K562 (cell line): ENCODE results near the gene TAF5L. TPM values are rescaled to one million over a fixed set of nuclear protein-coding genes. Genes with fewer than 3 reads are reported as not detected.
A peak's percentile ranks its signal among the peaks of the same experiment; 100 is the strongest.

Experiments used
- E4F1 ChIP-seq: fragments of 250-450 bp; sonication (Bioruptor Pico); IDR thresholded peaks from 2 replicates; pipeline ENCODE4 v1.5.0; 2021; ENCODE audit warnings: mild to moderate bottlenecking, borderline replicate concordance
- HMGN3 ChIP-seq: IDR thresholded peaks from 2 replicates; pipeline ENCODE4 v1.6.1; 2011; ENCODE audit warnings: borderline replicate concordance, low read depth, mild to moderate bottlenecking, mixed read lengths, low read length; ENCODE audit not compliant: insufficient read length; ENCODE audit errors: extremely low read depth
- MAZ ChIP-seq, 2 experiments: fragments of 450-650 bp in 1 of 2; sonication (generic) in 1 of 2; formaldehyde crosslinking; IDR thresholded peaks in 1 of 2; conservative IDR thresholded peaks in 1 of 2; 2 replicates each; pipeline versions ENCODE4 v1.4.0 to v1.5.0; 2020; ENCODE audit warnings: mild to moderate bottlenecking in 1 of 2, missing genetic modification reagents in 1 of 2
- NRF1 ChIP-seq, 2 experiments: fragments of 450-650 bp; IDR thresholded peaks in 1 of 2; conservative IDR thresholded peaks in 1 of 2; 2 replicates each; pipeline ENCODE4 v1.6.1; 2014; ENCODE audit warnings: mild to moderate bottlenecking in 2 of 2
- TSHZ1 ChIP-seq: fragments of 250-450 bp; sonication (Bioruptor Pico); IDR thresholded peaks from 2 replicates; pipeline ENCODE4 v1.4.0; 2020; ENCODE audit warnings: mild to moderate bottlenecking, moderate library complexity
- polyA plus RNA-seq, 8 experiments: library from polyadenylated mRNA; depleted of rRNA in 4 of 8; stranded (reverse) in 5 of 8; unstranded in 3 of 8; fragments of >200 nt; fragmentation: Nextera tagmentation in 2 of 8; fragmentation: Illumina TruSeq in 1 of 8; extraction: Ambion mirVana in 2 of 8; extraction: Trizol in 1 of 8; gene quantifications; 2 replicates each; pipeline versions ENCODE4 v1.2.1 to v1.2.3, GENCODE V29; 2011 to 2014; ENCODE audit warnings: inconsistent platforms in 1 of 8, missing spikeins in 1 of 8
- total RNA-seq, 7 experiments: library from RNA; depleted of rRNA in 6 of 7; stranded (reverse); fragments of >200 nt in 6 of 7; fragmentation: Illumina TruSeq in 2 of 7; extraction: Trizol in 2 of 7; gene quantifications; 2 replicates each; pipeline versions ENCODE4 v1.2.1 to v1.2.3, GENCODE V29; 2011 to 2021; ENCODE audit warnings: low replicate concordance in 1 of 7
- TF ChIP-seq, protein P1 (sequence below): sonication (generic); formaldehyde crosslinking; IDR thresholded peaks from 2 replicates; pipeline ENCODE4 v1.8.0; 2023; ENCODE audit warnings: mild to moderate bottlenecking, missing genetic modification reagents
- TF ChIP-seq, protein P2 (sequence below): fragments of 250-450 bp; sonication (Bioruptor Pico); IDR thresholded peaks from 2 replicates; pipeline ENCODE4 v1.4.0; 2020
- TF ChIP-seq, protein P3 (sequence below): sonication (generic); formaldehyde crosslinking; IDR thresholded peaks from 2 replicates; pipeline ENCODE4 v1.9.0; 2022; ENCODE audit warnings: mild to moderate bottlenecking, missing genetic modification reagents

Gene TAF5L
- total and polyA plus RNA-seq, 9 of the 15 experiments (the other 6 are each of a cell fraction or from before 2014, with no cell fraction given): 2.2 to 34.2 (median 23.3) TPM

GRCh38 chr1:229558460-229559335 lies 67.2 kb downstream of the TAF5L start, which contains the start of gene ABCB10 (continued):
- TF ChIP-seq, protein P1, sequence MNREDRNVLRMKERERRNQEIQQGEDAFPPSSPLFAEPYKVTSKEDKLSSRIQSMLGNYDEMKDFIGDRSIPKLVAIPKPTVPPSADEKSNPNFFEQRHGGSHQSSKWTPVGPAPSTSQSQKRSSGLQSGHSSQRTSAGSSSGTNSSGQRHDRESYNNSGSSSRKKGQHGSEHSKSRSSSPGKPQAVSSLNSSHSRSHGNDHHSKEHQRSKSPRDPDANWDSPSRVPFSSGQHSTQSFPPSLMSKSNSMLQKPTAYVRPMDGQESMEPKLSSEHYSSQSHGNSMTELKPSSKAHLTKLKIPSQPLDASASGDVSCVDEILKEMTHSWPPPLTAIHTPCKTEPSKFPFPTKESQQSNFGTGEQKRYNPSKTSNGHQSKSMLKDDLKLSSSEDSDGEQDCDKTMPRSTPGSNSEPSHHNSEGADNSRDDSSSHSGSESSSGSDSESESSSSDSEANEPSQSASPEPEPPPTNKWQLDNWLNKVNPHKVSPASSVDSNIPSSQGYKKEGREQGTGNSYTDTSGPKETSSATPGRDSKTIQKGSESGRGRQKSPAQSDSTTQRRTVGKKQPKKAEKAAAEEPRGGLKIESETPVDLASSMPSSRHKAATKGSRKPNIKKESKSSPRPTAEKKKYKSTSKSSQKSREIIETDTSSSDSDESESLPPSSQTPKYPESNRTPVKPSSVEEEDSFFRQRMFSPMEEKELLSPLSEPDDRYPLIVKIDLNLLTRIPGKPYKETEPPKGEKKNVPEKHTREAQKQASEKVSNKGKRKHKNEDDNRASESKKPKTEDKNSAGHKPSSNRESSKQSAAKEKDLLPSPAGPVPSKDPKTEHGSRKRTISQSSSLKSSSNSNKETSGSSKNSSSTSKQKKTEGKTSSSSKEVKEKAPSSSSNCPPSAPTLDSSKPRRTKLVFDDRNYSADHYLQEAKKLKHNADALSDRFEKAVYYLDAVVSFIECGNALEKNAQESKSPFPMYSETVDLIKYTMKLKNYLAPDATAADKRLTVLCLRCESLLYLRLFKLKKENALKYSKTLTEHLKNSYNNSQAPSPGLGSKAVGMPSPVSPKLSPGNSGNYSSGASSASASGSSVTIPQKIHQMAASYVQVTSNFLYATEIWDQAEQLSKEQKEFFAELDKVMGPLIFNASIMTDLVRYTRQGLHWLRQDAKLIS: no peak; the same call in 1 of the 2 replicates
- peak; percentile 98 for TF ChIP-seq HMGN3
- peak; percentile 99 for TF ChIP-seq NRF1 (conservative IDR thresholded peaks at IDR 0.05 in 1 of 2, IDR thresholded peaks at IDR 0.05 in 1 of 2)
- TF ChIP-seq E4F1 (CRISPR knock-in tag): no peak
- TF ChIP-seq, protein P2, sequence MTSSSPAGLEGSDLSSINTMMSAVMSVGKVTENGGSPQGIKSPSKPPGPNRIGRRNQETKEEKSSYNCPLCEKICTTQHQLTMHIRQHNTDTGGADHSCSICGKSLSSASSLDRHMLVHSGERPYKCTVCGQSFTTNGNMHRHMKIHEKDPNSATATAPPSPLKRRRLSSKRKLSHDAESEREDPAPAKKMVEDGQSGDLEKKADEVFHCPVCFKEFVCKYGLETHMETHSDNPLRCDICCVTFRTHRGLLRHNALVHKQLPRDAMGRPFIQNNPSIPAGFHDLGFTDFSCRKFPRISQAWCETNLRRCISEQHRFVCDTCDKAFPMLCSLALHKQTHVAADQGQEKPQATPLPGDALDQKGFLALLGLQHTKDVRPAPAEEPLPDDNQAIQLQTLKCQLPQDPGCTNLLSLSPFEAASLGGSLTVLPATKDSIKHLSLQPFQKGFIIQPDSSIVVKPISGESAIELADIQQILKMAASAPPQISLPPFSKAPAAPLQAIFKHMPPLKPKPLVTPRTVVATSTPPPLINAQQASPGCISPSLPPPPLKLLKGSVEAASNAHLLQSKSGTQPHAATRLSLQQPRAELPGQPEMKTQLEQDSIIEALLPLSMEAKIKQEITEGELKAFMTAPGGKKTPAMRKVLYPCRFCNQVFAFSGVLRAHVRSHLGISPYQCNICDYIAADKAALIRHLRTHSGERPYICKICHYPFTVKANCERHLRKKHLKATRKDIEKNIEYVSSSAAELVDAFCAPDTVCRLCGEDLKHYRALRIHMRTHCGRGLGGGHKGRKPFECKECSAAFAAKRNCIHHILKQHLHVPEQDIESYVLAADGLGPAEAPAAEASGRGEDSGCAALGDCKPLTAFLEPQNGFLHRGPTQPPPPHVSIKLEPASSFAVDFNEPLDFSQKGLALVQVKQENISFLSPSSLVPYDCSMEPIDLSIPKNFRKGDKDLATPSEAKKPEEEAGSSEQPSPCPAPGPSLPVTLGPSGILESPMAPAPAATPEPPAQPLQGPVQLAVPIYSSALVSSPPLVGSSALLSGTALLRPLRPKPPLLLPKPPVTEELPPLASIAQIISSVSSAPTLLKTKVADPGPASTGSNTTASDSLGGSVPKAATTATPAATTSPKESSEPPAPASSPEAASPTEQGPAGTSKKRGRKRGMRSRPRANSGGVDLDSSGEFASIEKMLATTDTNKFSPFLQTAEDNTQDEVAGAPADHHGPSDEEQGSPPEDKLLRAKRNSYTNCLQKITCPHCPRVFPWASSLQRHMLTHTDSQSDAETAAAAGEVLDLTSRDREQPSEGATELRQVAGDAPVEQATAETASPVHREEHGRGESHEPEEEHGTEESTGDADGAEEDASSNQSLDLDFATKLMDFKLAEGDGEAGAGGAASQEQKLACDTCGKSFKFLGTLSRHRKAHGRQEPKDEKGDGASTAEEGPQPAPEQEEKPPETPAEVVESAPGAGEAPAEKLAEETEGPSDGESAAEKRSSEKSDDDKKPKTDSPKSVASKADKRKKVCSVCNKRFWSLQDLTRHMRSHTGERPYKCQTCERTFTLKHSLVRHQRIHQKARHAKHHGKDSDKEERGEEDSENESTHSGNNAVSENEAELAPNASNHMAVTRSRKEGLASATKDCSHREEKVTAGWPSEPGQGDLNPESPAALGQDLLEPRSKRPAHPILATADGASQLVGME (CRISPR knock-in tag): 0 out of 2 replicates have a peak, but pooled peaks have one; percentile 56
- no peak for TF ChIP-seq TSHZ1 (CRISPR knock-in tag)
- peak; percentile 99 for TF ChIP-seq MAZ (CRISPR knock-in tag; conservative IDR thresholded peaks at IDR 0.05 in 1 of 2, IDR thresholded peaks at IDR 0.05 in 1 of 2)
- TF ChIP-seq, protein P3, sequence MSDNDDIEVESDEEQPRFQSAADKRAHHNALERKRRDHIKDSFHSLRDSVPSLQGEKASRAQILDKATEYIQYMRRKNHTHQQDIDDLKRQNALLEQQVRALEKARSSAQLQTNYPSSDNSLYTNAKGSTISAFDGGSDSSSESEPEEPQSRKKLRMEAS (CRISPR knock-in tag): peak; percentile 95
